ENCODE results near the gene ERC2.

The ERC2 gene

DNA sequence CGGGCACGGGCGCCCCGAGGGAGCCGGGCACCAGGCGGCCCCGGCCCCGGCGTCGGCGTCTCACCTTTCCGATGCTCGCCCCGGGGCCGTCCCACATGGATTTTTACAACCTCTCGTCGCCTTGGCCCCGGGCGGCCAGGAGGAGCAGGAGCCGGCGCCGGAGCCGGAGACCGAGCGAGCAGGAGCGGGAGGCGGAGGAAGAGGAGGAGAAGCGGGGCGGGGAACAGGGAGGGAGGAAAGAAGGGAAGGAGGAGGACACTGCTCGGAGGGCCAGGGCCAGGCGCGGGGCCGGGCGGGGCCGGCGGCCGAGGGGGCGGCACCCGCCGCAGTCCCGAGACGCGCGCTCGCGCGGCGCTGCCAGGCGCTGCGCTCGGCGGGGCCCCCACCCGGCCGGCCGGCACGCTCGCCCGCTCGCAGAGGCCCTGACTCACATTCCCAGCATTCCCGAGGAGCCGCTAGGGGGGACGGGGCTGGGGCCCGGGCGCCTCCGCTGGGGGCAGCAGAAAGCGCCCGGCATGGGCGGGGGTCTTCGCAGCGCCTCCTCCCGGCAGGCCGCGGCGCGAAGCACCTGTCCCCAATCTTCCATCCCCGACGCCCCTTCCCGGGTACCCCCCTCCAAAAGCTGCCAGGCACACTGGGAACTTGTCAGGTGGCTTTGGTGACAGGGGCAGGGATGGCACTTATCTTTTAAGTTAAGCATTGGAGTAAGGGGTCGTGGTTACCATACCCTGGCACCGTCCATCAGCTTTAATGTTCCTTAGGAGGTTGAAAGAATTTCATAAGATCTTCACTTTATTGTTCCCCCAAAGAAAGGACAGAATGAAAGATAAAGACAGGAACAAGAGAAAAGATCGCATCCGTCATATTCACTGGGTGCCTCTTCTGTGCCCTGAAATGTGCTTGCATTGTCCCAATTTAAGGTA lies at the start of gene ERC2:
Gene ERC2 (minus strand): TSS at position 284 of the 923 bp plus-strand sequence.
- DNase-seq = no peak

DNA sequence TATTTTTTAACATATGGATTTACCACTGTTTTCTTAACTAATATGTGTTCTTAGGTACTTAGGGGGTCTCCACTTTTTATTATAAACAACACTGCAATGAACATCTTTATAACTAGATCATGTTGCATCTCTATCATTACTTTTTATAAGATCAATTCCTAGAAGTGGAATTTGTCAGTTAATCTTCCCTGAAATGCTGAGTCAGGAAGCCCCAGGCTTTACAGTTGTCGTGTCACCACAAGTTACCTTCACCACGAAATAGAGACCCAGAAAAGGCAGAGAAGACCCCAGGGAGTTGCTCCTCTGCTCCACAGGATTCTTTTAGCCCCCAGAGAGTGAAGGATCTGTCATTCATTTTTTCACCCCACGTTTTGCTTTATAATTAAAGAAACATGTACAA lies 34.5 kb upstream of the ERC2 start:
- no peak for DNase-seq

DNA sequence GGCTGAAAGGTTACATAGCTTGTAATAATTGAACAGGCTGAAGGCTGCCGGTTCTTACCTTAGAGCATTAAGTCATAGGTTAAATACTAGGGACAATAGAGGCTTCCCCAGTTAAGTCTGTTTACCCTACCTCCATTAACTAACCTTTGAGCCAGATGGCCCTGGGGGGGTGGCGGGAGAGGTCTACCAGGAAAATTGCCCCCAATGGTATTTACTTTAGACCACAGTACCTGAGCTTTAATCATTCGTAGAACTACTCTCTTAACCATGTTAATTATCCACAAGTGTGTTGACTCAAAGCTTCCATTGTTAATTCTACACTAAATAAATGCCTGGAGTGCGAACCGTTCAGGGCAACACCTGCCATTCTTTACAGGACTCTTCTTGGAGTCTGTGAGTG lies 28.1 kb upstream of the ERC2 start:
- peak; percentile 84 for DNase-seq

DNA sequence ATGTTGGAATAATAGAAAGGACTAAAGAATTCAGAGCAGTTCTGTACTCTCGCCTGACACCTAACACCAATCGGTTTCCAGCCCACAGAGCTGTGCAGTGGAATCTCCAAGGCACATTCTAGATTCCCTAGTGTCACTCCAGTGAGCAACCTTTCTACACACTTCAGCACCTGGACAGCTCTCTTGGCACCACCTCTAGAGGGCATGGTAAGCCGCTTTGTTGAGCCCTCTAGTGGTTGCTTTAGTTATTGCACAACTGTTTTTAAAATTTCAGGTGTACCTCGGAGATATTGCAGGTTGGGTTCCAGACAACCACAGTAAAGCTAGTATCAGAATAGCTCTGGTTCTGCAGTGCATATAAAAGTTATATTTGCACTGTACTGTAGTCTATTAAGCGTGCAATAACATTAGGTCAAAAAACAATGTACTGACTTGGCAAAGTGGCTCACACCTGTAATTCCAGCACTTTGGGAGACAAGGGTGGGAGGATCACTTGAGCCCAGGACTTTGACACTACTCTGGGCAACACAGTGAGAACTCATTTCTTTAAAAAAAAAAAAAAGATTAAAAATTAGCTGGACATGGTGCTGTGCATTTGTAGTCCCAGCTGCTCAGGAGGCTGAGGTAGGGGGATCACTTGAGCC lies 26.5 kb upstream of the ERC2 start:
- DNase-seq = peak; percentile 54

DNA sequence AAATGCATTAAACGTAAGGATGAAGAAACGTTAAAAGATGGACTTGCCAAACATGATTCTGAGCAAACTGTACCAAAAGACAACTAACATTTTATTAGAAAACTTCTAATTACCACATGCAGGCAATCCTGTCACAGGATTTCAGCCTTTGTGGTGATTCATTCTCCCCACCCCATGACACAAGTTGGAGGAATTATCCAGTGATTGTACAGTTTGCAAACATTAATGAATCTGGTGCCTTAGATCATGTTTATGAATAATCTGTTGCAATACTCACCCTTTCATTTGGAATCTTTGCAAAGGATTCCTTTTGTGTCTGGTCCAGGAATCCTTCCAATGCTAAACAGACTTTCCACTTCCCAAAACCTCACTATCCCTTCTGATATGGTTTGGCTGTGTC lies 23.3 kb upstream of the ERC2 start:
- DNase-seq = no peak

DNA sequence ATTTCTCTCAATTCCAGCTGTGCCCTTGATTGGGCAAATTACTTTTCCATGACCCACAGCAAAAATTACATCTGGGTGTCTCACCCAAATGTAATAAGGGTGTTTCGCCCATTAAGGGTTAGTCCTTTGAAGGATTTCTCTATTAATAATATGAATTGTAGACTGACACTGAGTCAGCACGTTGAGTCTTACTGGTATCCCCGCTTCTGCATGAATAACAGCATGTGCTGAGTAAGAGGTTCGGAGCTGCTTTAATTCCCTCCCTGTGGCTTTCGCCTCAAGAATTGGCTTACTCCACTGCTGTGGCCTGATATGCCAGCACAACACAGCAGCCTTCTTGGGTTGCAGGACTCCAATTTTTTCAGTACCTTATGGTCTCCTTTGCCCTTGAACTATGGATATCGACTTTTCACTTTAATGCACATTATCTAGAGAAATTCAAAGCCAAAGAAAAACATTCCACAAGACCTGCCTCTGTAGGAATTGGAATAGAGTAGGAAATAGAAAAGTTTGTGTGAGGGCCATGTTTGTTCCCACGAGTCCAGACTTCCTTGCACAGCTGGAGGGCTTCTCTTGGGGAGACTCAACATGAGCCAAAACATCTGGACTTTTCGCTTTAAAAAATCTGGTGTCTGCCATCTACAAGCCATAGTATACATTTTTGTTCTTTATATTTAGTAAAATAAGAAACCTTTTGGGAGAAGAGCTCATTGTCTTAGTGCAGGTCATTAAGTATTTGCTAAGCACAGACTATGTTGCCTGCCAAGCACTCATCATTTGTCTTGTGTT lies 20.7 kb upstream of the ERC2 start:
- no peak for DNase-seq

DNA sequence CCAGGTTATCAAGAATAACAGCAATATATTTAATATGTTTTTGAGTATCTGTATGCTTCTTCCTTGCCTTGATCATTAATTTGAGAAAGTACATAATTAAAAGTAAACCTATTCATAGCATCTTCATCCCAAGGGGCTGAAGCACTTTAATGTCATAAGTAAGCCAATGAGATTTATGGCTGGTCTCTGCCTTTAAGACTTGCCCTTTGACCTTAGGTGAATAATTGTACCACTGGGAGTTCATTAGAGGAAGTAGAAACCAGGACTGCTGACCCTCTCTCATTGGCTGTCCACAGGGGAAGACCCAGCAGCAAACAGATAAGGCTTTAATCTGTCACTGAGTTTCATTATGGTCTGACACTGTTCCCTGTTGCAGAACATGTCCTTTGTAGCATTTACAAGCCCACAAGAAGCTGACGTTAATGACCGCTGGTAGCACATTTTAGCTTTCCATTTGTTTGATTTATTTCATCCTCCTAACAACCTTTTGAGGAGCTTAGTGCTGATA lies 16.3 kb upstream of the ERC2 start:
- DNase-seq = no peak

DNA sequence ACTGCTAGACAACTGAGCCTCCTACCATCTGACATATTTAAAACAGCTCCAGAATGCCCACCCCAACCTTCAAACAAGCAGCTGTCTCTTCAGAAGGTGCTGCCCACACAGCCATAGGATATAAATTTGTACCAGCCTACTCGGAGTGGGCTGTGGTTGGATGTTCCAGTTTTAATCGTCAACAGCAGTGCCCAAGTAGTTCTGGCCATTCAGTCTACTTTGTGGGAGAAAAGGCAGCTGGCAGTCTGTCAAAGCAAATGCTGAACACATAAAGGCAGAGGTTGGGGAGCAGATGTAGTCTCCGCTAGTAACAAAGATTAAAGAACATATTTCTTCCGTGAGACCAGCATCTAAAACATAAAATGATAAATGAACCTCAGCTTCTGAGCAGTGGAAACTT lies 15.9 kb upstream of the ERC2 start:
- DNase-seq = no peak

DNA sequence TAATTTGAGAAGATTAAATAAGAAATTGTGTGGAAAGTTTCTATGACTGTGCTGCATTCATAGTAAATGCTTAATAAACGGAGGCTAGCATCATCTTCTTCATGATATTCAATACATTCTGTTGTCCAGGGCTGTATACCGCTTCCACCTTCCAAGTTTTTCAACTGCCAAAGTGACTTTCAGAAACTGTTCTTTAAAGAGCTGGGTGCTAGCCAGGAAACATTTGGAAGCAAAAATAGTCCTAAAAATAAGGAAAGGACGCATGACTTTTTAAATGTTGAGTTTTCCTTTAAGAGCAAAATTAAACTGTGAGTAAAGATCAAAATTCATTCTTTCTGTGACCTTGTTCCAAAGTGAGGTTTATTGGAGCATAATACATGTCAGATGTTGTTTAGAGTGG lies 9.4 kb upstream of the ERC2 start:
- DNase-seq = no peak

DNA sequence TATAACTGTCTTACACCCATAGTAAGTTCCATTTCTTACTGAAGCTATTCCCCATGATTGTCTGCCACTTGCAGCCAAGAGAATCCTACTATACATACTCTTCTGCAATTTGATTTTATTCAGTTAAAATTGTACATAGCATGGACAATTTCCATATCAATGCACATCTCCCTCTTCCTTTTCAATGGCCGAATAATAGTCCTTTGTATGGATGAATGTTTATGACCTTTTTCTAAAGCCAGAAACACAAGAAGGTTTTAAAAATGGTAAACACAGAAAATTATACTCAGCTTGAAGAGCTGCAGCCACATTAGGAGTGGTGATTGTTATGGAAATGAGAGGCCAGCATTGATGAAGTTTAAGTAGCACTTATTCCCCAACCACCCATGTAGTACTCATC lies 8.5 kb upstream of the ERC2 start:
- DNase-seq = no peak

DNA sequence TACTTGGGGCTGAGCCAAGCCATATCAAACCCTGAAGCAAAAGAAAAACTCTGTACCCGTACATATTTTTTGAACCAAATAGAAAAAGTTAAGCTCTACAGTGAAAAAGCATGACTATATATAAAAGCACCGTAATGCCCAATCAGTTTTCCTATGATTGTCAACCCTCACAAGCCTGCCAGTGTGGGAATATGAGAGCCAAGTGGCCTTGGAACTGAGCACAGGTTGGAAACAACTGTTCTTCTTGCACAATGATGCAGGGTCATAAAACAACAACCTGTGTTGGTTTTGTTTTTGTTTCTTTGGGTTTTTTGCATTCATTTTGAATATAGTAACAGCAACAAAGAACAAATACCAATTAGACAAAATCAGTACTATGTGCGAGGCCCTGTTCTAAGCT lies 3.5 kb upstream of the ERC2 start:
- no peak for DNase-seq

DNA sequence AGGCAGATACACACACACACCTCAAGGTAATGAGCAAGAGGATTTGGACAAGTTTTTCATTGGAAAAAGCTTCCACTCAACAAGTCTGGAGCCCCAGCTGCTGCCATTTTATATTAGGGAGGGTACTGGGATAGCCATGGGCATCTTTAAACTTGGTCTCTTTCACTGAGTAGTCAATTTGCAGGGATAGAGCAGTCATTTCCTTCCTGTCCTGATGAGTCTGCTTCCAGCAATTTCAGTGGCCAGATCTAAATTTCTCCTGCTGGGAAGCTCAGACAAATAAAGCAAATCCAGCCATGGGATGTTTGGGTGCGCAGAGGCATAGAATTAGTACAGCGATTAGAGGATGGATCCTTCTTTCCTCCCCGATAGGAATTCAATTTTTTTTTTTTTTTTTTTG lies 874 bp upstream of the ERC2 start:
- DNase-seq = no peak

DNA sequence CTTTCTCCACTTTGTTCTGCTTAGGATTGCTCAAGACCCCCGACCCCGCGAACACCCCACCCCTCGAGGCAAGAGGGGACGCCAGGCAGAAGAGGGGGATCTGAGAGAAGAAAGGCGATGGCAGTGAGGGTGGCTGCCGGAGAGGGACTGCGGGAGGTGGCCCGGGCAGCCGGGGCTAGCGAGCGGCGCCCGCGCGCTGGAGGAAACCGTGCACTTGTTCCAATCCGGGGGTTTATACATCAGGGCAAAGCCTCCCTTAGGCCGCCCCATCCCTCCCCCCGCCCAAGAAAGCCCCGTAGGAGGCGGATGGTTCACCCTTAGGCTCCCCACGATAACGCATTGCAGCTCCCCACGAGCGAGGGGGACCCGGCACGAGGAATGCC lies 475 bp downstream of the ERC2 start:
- DNase-seq = no peak

DNA sequence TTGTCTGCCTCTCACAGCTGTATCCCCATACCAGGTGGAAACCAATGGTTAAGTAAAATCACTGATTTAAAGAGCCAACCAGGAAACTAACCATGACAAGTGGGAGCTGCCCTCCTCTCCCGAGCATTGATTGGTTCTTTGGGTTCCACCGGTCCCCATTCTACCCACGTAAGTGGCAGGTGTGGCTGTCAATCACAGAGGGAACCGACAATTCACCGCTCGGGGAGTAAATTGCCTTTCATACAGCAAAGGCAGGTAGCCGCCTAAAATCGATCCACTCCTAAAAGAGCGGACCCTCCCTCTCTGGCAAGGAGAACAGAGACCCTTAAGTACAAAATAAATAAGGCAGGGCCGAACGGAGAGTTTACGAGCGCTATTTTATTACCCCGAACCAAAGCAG lies 1.2 kb downstream of the ERC2 start:
- peak; percentile 78 for DNase-seq

DNA sequence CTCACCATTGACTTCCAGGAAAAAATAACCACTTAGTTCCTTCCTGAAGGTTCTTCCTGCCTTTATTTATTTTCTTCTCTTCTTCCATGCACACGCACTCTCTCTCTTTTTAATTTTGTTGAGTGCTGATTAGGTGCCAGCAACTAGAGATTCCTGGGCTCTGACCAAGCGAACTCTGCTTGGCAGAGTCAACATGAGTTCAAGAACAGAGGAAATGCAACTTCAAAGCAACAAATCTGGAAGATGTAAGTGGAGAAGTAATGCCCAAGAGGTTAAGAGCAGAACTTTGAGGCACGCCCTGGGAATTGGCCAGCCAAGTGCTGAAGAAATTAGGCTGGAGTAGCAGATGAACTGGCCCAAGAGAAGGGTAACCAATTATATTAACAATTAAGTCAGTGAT lies 8.5 kb downstream of the ERC2 start:
- no peak for DNase-seq

DNA sequence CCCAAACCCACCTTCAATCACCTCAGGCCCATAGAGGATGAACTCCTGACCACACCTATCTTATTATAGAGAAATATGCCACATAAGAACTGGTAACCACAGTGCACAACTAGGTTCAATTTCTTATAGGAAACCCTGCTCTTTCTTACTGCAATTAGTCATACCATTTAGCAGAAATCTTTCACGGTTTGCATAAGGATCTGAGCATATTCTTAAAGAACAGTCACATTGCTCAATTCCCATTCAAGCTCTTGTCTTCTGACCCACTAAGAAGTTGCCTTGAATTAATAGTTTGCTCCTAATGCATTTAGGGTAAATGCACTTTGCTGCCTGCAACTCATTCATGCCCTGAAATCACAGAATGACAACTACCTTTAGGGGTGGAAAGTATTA lies 9.2 kb downstream of the ERC2 start:
- DNase-seq = no peak

DNA sequence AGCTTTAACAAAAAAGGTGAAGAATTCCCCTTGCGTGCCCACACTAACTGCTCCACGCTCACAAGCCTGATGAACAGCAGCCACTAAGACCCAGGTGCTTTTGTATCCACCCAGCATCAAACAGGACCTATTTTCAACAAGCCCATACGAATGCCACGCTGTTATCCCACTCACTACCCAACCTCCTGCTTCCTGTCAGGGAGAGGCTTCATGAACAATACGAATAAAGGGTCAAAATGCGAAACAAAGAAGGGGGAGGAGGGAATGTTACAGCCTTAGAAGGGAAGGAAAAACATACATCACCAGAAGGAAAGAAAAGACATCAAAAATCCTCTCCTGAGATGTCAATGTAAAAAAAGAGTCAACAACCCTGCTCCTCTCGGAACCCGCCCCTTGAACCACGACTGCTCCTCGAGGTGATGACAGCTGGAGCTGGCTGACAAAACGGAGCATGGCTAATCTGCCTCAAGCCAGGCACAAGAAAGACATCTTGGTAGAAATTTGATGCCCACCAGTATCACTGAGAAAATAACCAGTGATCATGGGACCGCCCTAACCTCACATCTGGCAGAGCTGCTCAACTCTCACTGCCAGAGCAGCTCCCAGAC lies 9.7 kb downstream of the ERC2 start:
- no peak for DNase-seq

DNA sequence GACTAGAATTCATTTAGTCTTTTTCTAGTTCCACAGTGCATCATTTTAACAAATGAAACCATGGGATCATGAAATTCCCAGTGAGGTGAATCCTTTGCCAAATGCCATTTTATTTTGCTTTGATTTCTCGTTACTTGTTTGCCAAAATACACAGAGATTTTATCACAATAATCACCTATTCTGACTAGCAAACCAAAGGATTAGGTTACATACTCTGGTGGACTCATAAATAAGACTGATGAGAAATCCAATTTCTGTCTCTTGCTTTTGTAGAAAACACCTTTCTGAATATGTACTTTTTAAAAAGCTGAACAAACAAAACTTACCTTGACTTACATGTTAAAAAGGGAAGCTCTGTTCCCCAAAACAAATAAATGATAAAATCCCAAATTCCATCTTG lies 12.2 kb downstream of the ERC2 start:
- no peak for DNase-seq

DNA sequence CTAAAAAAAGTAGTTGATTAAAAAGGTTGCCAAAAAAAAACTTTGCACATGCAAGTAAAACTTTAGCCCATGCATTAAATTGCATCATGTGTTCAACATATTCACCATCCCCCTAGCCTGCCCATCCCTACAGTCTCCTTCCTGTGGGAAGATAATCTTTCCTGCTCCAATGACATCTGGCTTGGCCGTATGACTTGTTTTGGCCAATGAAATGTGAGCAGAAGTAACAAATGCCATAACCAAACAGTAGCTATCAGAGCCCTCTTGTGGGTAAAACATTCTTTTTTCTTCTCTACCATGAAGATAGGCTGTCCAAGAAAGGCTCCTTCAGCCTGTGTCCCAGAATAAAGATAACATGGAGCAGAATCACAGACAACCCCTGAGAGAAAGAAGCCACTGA lies 15.3 kb downstream of the ERC2 start:
- no peak for DNase-seq

DNA sequence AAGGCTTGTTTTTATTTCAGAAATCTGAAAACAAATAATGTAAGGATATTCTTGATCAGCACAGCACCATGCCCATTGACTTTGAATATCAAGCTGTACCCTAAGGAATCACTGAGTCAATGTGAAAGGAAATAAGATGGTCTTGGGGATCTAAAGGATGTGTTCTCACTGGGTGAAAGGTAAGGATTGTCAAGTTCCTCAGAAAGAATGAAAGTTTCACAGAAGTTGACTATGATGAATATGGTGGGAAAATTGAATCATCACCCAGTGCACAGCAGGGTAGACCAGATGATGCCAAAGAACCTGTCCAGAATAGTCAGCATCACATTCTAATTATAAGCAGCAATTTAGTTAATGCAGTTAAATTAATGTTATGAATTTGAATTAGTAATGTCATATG lies 16.2 kb downstream of the ERC2 start:
- DNase-seq = no peak

DNA sequence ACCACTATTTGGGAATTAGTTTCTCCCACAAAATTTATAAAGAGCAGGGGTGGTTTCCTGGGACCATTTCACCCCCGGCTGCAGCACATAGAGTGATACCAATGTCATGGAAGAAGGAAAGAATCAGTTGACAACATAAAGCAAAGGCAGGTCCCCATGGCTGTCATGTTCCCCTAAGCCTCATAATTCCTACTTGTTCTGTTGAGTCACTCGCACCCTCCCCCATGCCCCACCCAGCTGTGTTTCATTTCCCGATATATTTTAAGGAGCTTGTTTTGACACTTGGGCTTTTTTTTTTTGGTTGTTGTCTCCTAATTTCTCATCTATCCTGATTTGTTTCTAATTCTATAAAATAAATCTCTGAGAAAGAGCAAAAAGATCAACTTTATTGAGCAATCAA lies 24.9 kb downstream of the ERC2 start:
- DNase-seq = no peak

DNA sequence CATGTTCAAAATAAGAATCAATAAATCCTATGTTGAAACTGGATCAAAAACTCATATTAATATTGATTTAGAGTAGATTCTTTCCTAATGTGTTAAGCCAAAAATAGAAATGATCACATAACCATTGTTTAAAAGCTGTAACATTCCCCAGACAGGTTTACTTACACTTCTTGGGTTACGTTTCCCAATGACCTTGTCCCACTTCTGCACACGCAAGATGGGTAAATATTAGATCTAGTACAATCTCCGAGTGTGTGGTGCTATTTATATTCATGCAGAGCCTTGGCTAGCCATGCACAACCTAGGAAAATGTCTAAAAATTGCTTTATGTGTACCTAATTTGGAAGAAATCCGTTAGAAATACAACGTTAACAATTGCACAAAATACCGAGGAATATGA lies 39.6 kb downstream of the ERC2 start:
- DNase-seq = no peak

DNA sequence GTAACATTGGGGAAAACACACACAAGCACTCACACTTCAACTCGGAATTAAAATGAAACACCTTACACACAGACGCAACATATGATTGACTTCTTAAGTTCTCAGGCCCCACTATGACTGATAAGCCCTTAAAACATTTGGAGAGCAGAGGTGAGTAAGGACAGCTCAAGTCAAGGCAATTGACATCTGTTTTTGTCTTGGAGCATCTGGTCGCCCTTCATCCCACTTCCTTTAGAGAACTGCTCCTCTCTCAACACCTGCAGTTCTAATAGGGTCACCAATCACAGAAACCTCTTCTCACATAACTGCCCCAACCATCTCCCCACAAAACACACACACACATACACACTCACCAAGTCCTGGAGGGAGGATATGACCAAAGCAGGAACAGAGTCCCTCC lies 43.4 kb downstream of the ERC2 start:
- DNase-seq = no peak

Data from NCI-H2029 (cell line).